Gastroesophageal sphincter (tissue), 4 donors: ENCODE results near the gene UST. TPM values are rescaled to one million over a fixed set of nuclear protein-coding genes. Genes with fewer than 3 reads are reported as not detected.
"Not testable (repeated sequence)": the region's sequence is repeated elsewhere in the genome, so short reads cannot be mapped to it uniquely, and the experiment has no call there.

Source experiments
- ATAC-seq: fragments of 150-250 bp; one replicate; pipeline ENCODE4 v1.9.1; 2016; ENCODE audit warnings: mild to moderate bottlenecking, moderate library complexity
- H3K27ac ChIP-seq, 4 donors: fragments of 200-600 bp; sonication (generic) in 3 of 4; 1 replicate in 3 of 4; 2 replicates in 1 of 4; pipeline ENCODE4 v1.5.1; 2016 to 2019
- H3K27me3 ChIP-seq: fragments of 200-600 bp; sonication (generic); one replicate; pipeline ENCODE4 v1.5.1; 2019
- H3K36me3 ChIP-seq, 2 donors: fragments of 200-600 bp; sonication (generic); one replicate each; pipeline ENCODE4 v1.5.1; 2019; ENCODE audit warnings: control low read depth in 1 of 2
- H3K4me1 ChIP-seq, 3 donors: fragments of 200-600 bp; sonication (generic); 1 replicate in 2 of 3; 2 replicates in 1 of 3; pipeline ENCODE4 v1.5.1; 2016 to 2019; ENCODE audit warnings: control low read depth in 2 of 3
- H3K4me3 ChIP-seq, 2 donors: fragments of 200-600 bp; sonication (generic); one replicate each; pipeline ENCODE4 v1.5.1; 2019; ENCODE audit warnings: mild to moderate bottlenecking in 1 of 2, moderate library complexity in 1 of 2
- H3K9me3 ChIP-seq, 3 donors: fragments of 200-600 bp; sonication (generic); one replicate each; pipeline ENCODE4 v1.5.1; 2017 to 2019; ENCODE audit warnings: control low read depth in 2 of 3
- EP300 ChIP-seq: sonication (generic); formaldehyde crosslinking; IDR thresholded peaks from one replicate; pipeline ENCODE4 v1.6.1; 2017; ENCODE audit warnings: antibody characterized with exemption, mild to moderate bottlenecking
- POLR2A ChIP-seq, 2 donors: fragments of 450-650 bp; IDR thresholded peaks; one replicate each; pipeline ENCODE4 v1.6.1; 2017; ENCODE audit warnings: antibody characterized with exemption in 2 of 2, mild to moderate bottlenecking in 2 of 2, moderate library complexity in 1 of 2
- POLR2AphosphoS5 ChIP-seq: sonication (generic); formaldehyde crosslinking; IDR thresholded peaks from one replicate; pipeline ENCODE4 v1.6.1; 2017; ENCODE audit warnings: antibody characterized with exemption
- WGBS, 2 donors: methylation state at CpG; one replicate each; pipeline ENCODE4 v1.1.5; 2018; ENCODE audit warnings: low coverage in 1 of 2; 5-methylcytosine and 5-hydroxymethylcytosine counted together
- total RNA-seq, 4 donors: library from RNA; depleted of rRNA; stranded (reverse); fragments of >200 nt; gene quantifications; one replicate each; pipeline ENCODE4 v1.1.0, GENCODE V29; 2016
- TF ChIP-seq, protein P1 (sequence below), 4 experiments: fragments of 200-600 bp in 2 of 4; fragments of 450-650 bp in 2 of 4; sonication (generic) in 1 of 4; IDR thresholded peaks; one replicate each; pipeline ENCODE4 v1.5.1; 2017 to 2019; ENCODE audit warnings: antibody characterized with exemption in 4 of 4, mild to moderate bottlenecking in 2 of 4, moderate library complexity in 2 of 4

The UST gene
- total RNA-seq, 4 donors from 2014 or later, result 17.4 to 48.1 (median 32.4) TPM

DNA sequence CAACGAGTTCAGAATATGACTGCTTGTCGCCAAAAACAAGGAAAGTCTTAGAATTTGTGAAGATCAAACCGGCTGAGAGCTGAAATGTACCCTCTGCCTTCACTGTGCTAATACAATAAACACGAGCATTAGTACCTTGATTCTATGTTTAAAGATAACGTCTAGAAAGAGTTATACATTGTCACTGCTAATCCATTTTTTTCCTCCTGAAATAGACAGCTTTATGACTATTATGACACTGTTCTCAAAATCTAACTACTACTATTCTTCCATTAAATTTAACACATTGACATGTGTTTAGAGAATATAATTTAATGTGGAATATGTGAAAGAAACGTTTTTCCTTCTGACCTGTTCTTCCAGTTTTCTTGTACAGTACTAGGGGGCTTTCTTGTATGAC is 204.8 kb downstream of the UST start:
- Histone ChIP-seq H3K36me3 (no peaks in the 10 kb centered on the region), H3K27me3 (no peaks in the 10 kb centered on the region), H3K9me3 (no peaks in the 10 kb centered on the region), H3K4me3 (no peak overlapping the region), H3K4me1 (peaks cover 0 to 13% (median 0%) of the 10 kb centered on the region in 3 donors), H3K27ac (no peak overlapping the region)
- TF ChIP-seq, protein P1, sequence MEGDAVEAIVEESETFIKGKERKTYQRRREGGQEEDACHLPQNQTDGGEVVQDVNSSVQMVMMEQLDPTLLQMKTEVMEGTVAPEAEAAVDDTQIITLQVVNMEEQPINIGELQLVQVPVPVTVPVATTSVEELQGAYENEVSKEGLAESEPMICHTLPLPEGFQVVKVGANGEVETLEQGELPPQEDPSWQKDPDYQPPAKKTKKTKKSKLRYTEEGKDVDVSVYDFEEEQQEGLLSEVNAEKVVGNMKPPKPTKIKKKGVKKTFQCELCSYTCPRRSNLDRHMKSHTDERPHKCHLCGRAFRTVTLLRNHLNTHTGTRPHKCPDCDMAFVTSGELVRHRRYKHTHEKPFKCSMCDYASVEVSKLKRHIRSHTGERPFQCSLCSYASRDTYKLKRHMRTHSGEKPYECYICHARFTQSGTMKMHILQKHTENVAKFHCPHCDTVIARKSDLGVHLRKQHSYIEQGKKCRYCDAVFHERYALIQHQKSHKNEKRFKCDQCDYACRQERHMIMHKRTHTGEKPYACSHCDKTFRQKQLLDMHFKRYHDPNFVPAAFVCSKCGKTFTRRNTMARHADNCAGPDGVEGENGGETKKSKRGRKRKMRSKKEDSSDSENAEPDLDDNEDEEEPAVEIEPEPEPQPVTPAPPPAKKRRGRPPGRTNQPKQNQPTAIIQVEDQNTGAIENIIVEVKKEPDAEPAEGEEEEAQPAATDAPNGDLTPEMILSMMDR (IDR thresholded peaks at IDR 0.05), result no peak
- TF ChIP-seq POLR2A (IDR thresholded peaks at IDR 0.05), result no peak
- no peak for TF ChIP-seq POLR2AphosphoS5
- TF ChIP-seq EP300, result no peak
- no peak for ATAC-seq
- 54 to 84% methylated on average over 3 to 6 of the region's 6 CpGs for WGBS, 2 donors

DNA sequence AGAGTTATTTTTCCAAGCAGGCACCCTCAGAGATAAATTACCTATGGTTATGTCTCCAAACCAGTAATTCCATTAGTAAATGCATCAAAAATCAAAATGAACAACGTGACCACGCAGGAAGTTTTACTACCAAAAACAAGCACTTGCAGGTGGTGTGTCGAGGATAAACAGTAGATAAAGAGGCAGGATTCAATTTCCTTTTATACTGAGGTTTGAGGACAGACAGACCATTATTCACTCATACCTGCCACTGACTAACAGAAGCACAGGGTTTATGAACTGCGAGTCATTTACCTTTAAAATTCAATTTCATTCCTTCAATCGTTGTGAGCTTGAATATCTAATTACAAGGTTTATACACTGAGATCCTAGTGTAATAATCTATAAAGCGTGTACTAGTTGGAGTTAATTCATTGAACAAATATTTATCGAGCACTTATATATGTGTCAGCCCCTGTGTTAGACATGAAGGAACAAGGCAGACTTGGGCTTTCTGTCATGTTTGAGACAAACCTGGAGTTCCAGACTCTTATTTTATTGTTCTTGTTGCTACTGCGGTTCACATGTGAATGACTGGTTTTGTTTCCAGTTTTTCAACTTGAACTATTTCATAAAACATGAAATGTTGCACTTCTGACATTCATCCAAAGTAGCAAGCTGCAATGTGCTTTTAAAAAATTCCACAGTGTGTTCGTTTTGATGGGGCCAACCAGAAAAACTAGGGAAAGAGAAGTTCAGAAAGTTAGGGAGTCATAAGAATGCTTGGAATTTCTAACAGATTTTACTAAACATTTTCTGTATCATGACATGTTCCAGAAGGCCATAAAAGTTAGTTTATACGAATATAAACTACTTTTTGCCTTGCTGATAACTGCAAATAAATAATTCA is 205.6 kb downstream of the UST start:
- ATAC-seq, result peak; percentile 42
- WGBS, 2 donors, result 53 to 69% methylated on average over 10 of the region's 10 CpGs

DNA sequence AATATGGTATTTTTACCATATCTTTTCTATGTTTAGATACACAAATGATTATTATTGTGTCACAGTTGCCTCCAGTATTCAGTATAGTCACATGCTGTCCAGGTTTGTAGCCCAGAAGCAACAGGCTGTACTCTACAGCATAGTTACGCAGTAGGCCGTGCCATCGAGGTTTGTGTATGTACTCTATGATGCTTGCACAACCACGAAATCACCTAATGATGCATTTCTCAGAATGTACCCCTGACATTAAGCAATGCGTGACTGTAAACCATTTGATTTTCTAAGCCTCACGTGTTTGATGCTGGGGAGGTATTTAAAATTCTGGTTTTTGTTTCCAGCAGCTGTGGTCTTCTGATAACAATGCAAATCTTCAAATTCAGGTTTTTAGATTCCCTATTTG is 207.6 kb downstream of the UST start:
- Histone ChIP-seq H3K27me3 (no peaks in the 10 kb centered on the region), H3K27ac (no peak overlapping the region), H3K36me3 (no peaks in the 10 kb centered on the region), H3K4me3 (no peak overlapping the region), H3K9me3 (no peaks in the 10 kb centered on the region), H3K4me1 (peaks cover 0 to 13% (median 0%) of the 10 kb centered on the region in 3 donors)
- ATAC-seq, result no peak
- WGBS, 2 donors, result 92 to 96% methylated on average over 6 of the region's 6 CpGs
- TF ChIP-seq POLR2A (IDR thresholded peaks at IDR 0.05), result no peak
- TF ChIP-seq, protein P1 (IDR thresholded peaks at IDR 0.05), result no peak

More for the DNA sequence above, 205.6 kb downstream of the UST start:
- Histone ChIP-seq H3K9me3 (no peaks in the 10 kb centered on the region), H3K27me3 (no peaks in the 10 kb centered on the region), H3K4me1 (peaks cover 0 to 13% (median 0%) of the 10 kb centered on the region in 3 donors), H3K27ac (no peak overlapping the region), H3K36me3 (no peaks in the 10 kb centered on the region), H3K4me3 (no peak overlapping the region)
- TF ChIP-seq POLR2AphosphoS5, result no peak
- no peak for TF ChIP-seq POLR2A (IDR thresholded peaks at IDR 0.05)
- no peak for TF ChIP-seq EP300
- TF ChIP-seq, protein P1 (IDR thresholded peaks at IDR 0.05), result no peak

DNA sequence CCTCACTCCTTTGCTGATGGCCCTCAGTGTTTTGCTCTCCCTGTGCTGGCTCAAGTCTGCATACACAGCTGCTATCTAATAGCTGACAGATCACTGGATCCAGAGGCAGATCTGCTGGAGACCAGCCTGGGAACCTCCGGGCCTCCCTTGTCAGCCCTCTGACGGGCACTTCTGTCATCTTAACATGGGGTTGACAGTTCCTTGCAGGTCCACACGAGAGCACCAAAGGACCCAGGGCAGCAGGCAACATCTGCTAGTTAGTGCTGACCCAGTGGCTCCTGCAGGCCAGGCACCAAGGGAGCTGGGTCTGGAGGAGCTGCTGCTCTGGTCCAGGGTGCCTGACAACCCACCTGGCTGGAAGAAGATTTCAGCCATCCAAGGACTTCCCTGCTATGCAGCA is 208.1 kb downstream of the UST start:
- no peak for TF ChIP-seq EP300
- TF ChIP-seq POLR2A (IDR thresholded peaks at IDR 0.05), result no peak
- no peak for TF ChIP-seq POLR2AphosphoS5
- TF ChIP-seq, protein P1 (IDR thresholded peaks at IDR 0.05), result no peak
- Histone ChIP-seq H3K27me3 (no peaks in the 10 kb centered on the region), H3K36me3 (no peaks in the 10 kb centered on the region), H3K9me3 (no peaks in the 10 kb centered on the region), H3K4me1 (peaks cover 0 to 11% (median 0%) of the 10 kb centered on the region in 3 donors), H3K4me3 (no peak overlapping the region), H3K27ac (no peak overlapping the region)
- ATAC-seq, result no peak
- no CpG with 5 or more reads among the region's 3 CpGs for WGBS, 2 donors

DNA sequence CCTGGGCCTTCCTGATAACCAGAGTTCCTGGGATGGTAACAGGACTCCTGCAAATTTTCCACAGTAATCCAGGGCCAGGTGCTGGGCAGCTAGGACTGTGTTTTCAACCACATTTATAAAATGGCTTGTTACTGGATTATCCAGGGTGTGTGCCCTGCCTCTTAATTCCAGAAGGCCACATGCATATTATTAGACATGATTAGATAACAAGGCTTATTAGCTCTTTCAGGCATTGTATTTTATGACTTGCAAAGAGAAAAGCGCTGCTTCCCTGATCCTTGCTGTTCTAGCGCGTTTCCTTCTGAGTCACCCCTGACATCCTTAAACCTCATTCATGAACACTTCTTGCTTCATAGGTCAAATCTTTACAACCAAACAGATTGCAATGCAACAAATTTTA is 208.6 kb downstream of the UST start:
- no peak for ATAC-seq
- TF ChIP-seq EP300 (no peak), POLR2AphosphoS5 (no peak), POLR2A (IDR thresholded peaks at IDR 0.05) (no peak)
- TF ChIP-seq, protein P1 (IDR thresholded peaks at IDR 0.05), result no peak
- WGBS, 2 donors, result 90 to 100% methylated on average over 3 of the region's 3 CpGs

DNA sequence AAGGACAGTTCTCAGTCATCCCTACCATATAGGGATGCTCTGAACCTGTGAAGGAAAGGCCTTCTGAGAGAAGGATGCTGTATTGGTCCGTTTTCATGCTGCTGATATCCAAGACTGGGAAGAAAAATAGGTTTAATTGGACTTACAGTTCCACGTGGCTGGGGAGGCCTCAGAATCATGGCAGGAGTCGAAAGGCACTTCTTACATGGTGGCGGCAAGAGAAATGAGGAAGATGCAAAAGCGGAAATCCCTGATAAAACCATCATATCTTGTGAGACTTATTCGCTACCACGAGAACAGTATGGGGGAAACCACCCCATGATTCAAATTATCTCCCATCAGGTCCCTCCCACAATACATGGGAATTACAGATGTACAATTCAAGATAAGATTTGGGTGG is 209.3 kb downstream of the UST start:
- H3K4me3 ChIP-seq, H3K27me3 ChIP-seq, H3K4me1 ChIP-seq, ATAC-seq, H3K27ac ChIP-seq, H3K36me3 ChIP-seq, H3K9me3 ChIP-seq: not testable (repeated sequence)
- WGBS, 2 donors, result 85 to 100% methylated on average over 4 to 7 of the region's 7 CpGs

More for the DNA sequence above, 208.6 kb downstream of the UST start:
- H3K27me3 ChIP-seq, result no peaks in the 10 kb centered on the region
- H3K4me3 ChIP-seq, result no peak overlapping the region
- H3K27ac ChIP-seq, result no peak overlapping the region
- H3K4me1 ChIP-seq, result peaks cover 0 to 9% (median 0%) of the 10 kb centered on the region in 3 donors
- H3K36me3 ChIP-seq, result no peaks in the 10 kb centered on the region
- H3K9me3 ChIP-seq, result no peaks in the 10 kb centered on the region
